22Rv1 (cell line): ENCODE data around the gene TMOD4.

Experiments
- H3K27ac ChIP-seq: fragments of 450-650 bp; 2 replicates; pipeline ENCODE4 v1.5.1; 2017
- ZFX ChIP-seq: fragments of 450-650 bp; IDR thresholded peaks from 2 replicates; pipeline ENCODE4 v1.6.1; 2017; ENCODE audit warnings: antibody characterized with exemption, borderline replicate concordance
- TF ChIP-seq, protein P1 (sequence below): fragments of 450-650 bp; IDR thresholded peaks from 2 replicates; pipeline ENCODE4 v1.5.1; 2017; ENCODE audit warnings: mild to moderate bottlenecking

The TMOD4 gene

DNA sequence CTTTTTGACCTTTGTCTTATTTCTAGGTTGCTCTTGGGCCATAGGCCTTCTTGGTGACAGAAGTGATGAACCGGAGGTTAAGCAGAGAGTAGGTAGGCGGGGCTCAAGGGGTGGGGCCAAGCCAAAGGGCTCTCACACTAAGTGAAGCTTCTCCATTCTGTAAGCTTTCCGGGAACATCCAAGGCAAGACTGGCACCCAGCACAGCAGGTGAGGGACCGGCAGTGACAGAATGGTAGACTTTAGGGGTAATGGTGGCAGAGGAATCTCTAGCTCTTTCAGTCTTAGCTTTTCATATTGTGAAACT lies 19.3 kb downstream of the TMOD4 start, which contains the start of gene TNFAIP8L2:
TSS of gene TNFAIP8L2 (plus strand) at position 135 of the 305 bp plus-strand sequence. CDS start 2,049 bp downstream, outside the sequence.
- H3K27ac ChIP-seq, result no peak within 1 kb of the TSS
- no peak for TF ChIP-seq ZFX
- TF ChIP-seq, protein P1, sequence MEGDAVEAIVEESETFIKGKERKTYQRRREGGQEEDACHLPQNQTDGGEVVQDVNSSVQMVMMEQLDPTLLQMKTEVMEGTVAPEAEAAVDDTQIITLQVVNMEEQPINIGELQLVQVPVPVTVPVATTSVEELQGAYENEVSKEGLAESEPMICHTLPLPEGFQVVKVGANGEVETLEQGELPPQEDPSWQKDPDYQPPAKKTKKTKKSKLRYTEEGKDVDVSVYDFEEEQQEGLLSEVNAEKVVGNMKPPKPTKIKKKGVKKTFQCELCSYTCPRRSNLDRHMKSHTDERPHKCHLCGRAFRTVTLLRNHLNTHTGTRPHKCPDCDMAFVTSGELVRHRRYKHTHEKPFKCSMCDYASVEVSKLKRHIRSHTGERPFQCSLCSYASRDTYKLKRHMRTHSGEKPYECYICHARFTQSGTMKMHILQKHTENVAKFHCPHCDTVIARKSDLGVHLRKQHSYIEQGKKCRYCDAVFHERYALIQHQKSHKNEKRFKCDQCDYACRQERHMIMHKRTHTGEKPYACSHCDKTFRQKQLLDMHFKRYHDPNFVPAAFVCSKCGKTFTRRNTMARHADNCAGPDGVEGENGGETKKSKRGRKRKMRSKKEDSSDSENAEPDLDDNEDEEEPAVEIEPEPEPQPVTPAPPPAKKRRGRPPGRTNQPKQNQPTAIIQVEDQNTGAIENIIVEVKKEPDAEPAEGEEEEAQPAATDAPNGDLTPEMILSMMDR, result no peak

DNA sequence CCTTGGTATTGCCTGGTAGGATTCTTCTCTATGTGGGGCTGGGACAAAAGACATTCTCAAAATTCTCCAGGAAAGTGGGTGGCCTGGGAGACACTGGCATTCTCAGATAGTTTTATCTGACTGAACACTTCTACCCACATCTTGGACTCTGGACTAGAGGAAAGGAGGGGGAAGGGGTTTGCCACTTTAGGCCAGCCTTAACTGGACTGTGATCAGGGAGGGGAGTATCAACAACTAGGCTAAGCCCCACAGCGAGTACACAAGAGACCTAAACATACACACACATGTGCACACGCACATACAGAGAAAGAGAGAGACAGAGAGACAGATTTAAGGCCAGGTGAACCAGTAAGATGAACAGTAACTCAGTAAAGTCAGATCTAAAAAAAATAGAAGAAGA lies 28.1 kb downstream of the TMOD4 start:
- no peak for TF ChIP-seq ZFX
- TF ChIP-seq, protein P1, result no peak
- H3K27ac ChIP-seq, result no peak overlapping the region

DNA sequence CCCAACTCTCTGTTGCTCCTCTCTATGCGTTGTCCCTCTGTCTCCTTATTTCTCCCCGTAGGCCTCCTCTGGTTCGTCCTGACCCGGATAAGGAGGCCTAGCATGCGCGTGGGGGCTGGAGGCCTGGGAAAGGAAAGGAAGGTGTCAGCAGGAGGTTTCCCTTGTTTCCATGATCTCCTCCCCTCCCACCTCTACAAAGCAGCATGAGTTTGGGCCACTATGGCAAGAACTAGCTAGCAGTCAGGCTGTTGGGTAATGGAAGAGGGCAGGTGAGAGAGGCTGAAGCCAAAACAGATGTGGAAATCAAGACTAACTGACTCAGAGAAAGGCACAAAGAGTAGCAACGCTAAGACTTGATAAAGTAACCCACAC lies 28.7 kb downstream of the TMOD4 start:
- TF ChIP-seq, protein P1, result no peak
- no peak for TF ChIP-seq ZFX
- no peak overlapping the region for H3K27ac ChIP-seq

DNA sequence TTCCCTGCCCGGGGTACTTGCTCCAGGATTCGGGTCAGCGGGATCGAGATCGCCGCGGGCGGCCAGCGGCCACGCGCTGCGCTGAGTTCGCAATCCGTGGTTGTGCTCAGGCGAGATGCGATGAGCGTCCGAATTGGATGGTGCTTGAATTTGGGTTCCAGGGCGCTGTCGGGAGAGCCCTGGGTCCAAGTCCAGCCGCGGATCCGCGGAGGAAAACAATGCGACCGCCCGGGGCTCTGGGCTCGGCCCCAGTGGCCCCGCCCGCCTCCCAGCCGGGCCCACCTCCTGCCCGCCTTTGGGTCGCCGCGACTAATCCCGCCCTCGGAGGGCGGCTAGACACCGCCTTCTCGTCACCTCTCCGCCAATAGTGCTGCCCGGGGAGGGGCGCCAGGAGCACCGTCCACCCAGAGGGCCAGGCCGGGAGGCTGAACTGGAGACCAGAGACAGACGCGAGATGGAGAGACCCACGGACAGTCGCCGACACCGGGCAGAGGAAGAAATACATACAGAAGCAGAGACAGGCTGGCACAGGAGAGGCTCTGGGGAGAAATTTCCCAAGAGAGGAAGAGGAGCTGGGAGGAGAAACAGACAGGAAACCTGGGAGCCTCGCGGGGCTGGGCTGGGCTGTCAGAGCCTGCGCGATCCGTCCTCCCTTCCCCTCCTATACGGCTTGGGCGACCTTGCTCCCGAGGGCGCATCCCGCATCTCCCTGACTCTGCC lies 29.2 kb downstream of the TMOD4 start, which contains the start of gene SEMA6C:
TSS of gene SEMA6C (minus strand) at position 220 of the 720 bp plus-strand sequence. CDS start 4,010 bp downstream, outside the sequence.
- TF ChIP-seq, protein P1, result no peak
- no peak for TF ChIP-seq ZFX
- H3K27ac ChIP-seq, result no peak within 1 kb of the TSS

DNA sequence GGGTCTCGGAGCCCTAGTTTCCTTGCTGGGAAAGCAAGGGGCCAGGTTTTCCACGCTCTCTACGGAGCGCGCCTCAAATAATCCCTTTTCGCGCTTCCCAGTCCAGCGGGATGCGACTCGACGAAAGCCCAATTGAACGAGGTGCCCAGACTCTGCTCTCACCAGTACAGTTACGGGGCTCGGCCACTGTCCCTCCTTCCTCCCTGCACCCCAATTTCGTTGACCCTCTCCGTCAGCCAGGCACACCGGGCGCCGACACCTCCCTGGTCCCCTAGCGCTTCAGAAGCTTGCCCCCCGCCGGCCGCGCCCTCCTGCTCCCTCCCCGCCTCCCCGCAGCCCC lies 29.7 kb downstream of the TMOD4 start:
- TF ChIP-seq ZFX, result no peak
- TF ChIP-seq, protein P1, result no peak
- no peak overlapping the region for H3K27ac ChIP-seq

DNA sequence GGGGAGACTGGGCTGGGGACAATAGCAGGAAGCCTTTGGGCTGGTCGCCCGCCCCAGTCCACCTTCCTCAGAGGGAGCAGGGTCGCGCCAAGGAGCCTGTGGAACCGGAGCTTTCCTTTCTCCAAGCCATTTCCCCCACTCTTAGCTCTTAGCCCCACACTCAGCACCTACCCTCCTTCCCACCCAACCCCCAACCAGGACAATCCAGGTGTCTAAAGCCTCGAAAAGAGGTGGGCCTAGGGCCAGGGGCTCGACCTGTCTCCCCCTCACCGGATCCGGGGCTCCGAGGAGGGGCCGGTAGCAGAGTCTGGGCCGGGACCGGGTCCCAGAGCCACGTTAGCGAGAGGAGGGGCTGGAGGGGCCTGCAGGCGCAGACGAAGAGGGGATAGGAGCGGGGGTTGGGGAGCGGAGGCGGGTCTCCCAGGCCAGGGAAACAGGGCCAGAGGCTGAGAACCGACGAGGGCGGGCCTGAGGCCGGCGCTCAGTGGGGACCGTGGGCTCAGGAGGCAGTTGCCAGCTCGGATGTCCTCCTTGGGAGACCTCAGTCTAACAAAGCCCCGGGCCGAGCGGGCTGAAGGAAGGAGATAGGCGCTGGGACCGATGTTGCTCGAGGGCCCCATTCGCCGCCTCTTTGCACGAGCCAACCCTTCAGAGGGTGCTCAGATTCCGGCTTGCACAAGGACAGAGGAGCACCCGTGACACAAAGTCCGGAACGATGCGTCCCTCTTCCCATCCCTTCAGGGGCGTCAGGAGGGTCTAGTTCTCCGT lies 30.3 kb downstream of the TMOD4 start:
- TF ChIP-seq, protein P1, result no peak
- no peak for TF ChIP-seq ZFX
- H3K27ac ChIP-seq, result no peak overlapping the region
